Measurements from ENCODE around the gene ZNF333. TPM values are rescaled to one million over a fixed set of nuclear protein-coding genes. Genes with fewer than 3 reads are reported as not detected.
"Not testable (repeated sequence)": the region's sequence is repeated elsewhere in the genome, so short reads cannot be mapped to it uniquely, and the experiment has no call there.

Gene ZNF333
- polyA plus RNA-seq, 3 donors from 2014 or later, result 10.8 to 15.1 (median 14.6) TPM

GRCh38 chr19:14765841-14766240, 76.0 kb downstream of the ZNF333 start:
- H3K27me3 Mint-ChIP-seq (ENCODE audit: low read depth in 3 of 3); H3K36me3 Mint-ChIP-seq; H3K9me3 Mint-ChIP-seq; DNase-seq; H3K27ac Mint-ChIP-seq; H3K4me1 Mint-ChIP-seq; H3K4me3 Mint-ChIP-seq: not testable (repeated sequence)

DNA sequence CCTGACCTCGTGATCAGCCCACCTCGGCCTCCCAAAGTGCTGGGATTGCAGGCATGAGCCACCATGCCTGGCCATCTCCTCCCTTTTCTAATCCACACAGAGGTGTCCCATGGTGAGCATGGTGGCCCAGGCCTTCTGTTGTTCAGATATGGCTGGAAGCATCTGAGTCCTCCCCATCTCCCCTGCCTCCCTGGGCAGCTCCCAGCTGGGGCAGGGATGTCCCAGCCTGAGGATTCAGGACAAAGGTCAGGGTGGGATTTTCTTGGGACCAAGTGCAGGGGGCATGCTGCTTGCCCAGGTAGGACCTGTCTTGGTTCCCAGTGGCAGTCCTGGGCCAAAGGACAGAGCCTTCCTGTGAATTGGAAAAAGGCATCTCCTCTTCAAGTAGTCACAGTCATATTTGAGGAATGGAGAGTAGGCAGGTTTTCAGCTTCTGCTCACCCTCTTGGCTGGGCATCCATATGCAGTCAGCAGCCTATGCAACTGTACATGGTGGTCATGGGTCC, 77.7 kb downstream of the ZNF333 start:
- Mint-ChIP-seq H3K36me3 (no peaks in the 10 kb centered on the region), H3K9me3 (no peaks in the 10 kb centered on the region), H3K27me3 (ENCODE audit: low read depth in 3 of 3) (peaks cover 0 to 5% (median 4%) of the 10 kb centered on the region in 3 donors), H3K4me1 (no peaks in the 10 kb centered on the region), H3K4me3 (no peak overlapping the region), H3K27ac (no peak overlapping the region)
- no peak for DNase-seq

- H3K36me3 Mint-ChIP-seq, result no peaks in the 10 kb centered on the region
- no peak overlapping the region for H3K4me3 Mint-ChIP-seq
- no peaks in the 10 kb centered on the region for H3K9me3 Mint-ChIP-seq
- peaks cover 0 to 5% (median 4%) of the 10 kb centered on the region in 3 donors for H3K27me3 Mint-ChIP-seq (ENCODE audit: low read depth in 3 of 3)
- H3K27ac Mint-ChIP-seq, result no peak overlapping the region
- H3K4me1 Mint-ChIP-seq, result no peaks in the 10 kb centered on the region
- no peak for DNase-seq
These were observed 78.2 kb downstream of the ZNF333 start for GRCh38 chr19:14768001-14768400.

DNA sequence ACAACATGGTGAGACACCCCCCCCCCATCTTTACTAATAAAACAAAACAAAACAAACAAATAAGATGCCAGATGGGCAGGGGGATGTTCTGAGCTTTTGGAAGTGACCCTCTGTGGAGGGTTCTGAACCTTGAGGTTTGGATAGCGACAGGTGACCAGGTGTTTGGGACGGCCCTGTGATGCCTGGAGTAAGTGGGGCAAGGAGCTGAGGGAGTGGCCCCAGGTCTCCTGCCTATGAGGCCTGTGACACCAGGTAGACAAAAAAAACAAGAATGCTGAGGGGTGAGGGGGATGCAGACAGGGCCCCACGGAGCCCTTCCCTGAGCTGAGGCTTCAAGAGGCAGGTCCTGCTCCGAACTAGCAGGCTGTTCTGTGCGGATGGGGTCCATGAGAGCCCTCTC, 79.4 kb downstream of the ZNF333 start:
- no peaks in the 10 kb centered on the region for H3K4me1 Mint-ChIP-seq
- no peaks in the 10 kb centered on the region for H3K9me3 Mint-ChIP-seq
- no peak overlapping the region for H3K4me3 Mint-ChIP-seq
- DNase-seq, result no peak
- peaks cover 0 to 3% (median 2%) of the 10 kb centered on the region in 3 donors for H3K27me3 Mint-ChIP-seq (ENCODE audit: low read depth in 3 of 3)
- no peak overlapping the region for H3K27ac Mint-ChIP-seq
- no peaks in the 10 kb centered on the region for H3K36me3 Mint-ChIP-seq

- Mint-ChIP-seq H3K36me3 (no peaks in the 10 kb centered on the region), H3K27ac (no peak overlapping the region), H3K4me3 (no peak overlapping the region), H3K27me3 (ENCODE audit: low read depth in 3 of 3) (peaks cover 0 to 5% (median 2%) of the 10 kb centered on the region in 3 donors), H3K9me3 (no peaks in the 10 kb centered on the region), H3K4me1 (no peaks in the 10 kb centered on the region)
- DNase-seq, result no peak
These were observed 80.3 kb downstream of the ZNF333 start for GRCh38 chr19:14770136-14770535.

- Mint-ChIP-seq H3K27ac (no peak overlapping the region), H3K4me3 (no peak overlapping the region), H3K36me3 (no peaks in the 10 kb centered on the region), H3K9me3 (no peaks in the 10 kb centered on the region), H3K27me3 (ENCODE audit: low read depth in 3 of 3) (peaks cover 2 to 9% (median 3%) of the 10 kb centered on the region in 3 donors), H3K4me1 (peaks cover 4 to 5% of the 10 kb centered on the region in 2 donors)
- DNase-seq, result no peak
These were observed 81.3 kb downstream of the ZNF333 start for GRCh38 chr19:14770944-14771839.

- H3K27ac Mint-ChIP-seq, result no peak overlapping the region
- DNase-seq, result no peak
- peaks cover 4 to 10% (median 10%) of the 10 kb centered on the region in 3 donors for H3K27me3 Mint-ChIP-seq (ENCODE audit: low read depth in 3 of 3)
- no peaks in the 10 kb centered on the region for H3K36me3 Mint-ChIP-seq
- H3K4me3 Mint-ChIP-seq, result no peak overlapping the region
- peaks cover 6 to 7% of the 10 kb centered on the region in 2 donors for H3K4me1 Mint-ChIP-seq
- H3K9me3 Mint-ChIP-seq, result no peaks in the 10 kb centered on the region
These were observed 82.6 kb downstream of the ZNF333 start for GRCh38 chr19:14772467-14772866.

DNA sequence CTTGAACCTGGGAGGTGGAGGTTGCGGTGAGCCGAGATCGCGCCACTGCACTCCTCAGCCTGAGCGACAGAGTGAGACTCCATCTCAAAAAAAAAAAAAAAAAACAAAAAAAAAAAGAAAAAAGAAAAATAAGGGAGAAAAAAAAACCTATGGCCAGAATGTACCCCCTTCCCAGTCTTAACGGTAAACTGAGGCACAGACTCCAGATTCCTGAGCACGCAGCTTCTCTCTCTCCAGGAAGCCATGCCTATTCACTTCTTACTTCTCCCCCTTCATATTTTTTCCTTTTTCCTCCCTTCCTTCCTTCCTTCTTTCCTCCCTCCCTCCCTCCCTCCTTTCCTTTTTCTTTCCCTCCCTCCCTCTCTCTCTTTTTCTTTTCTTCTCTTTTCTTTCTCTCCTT, 83.1 kb downstream of the ZNF333 start:
- no peaks in the 10 kb centered on the region for H3K9me3 Mint-ChIP-seq
- peaks cover 6 to 10% of the 10 kb centered on the region in 2 donors for H3K4me1 Mint-ChIP-seq
- H3K27ac Mint-ChIP-seq, result no peak overlapping the region
- H3K4me3 Mint-ChIP-seq, result no peak overlapping the region
- DNase-seq, result no peak
- H3K36me3 Mint-ChIP-seq, result no peaks in the 10 kb centered on the region
- peaks cover 7 to 15% (median 14%) of the 10 kb centered on the region in 3 donors for H3K27me3 Mint-ChIP-seq (ENCODE audit: low read depth in 3 of 3)

GRCh38 chr19:14773722-14774121, 83.9 kb downstream of the ZNF333 start:
- H3K4me3 Mint-ChIP-seq, H3K27ac Mint-ChIP-seq, H3K4me1 Mint-ChIP-seq, H3K9me3 Mint-ChIP-seq, H3K36me3 Mint-ChIP-seq, DNase-seq: not testable (repeated sequence)
- H3K27me3 Mint-ChIP-seq (ENCODE audit: low read depth in 3 of 3), result peaks cover 7 to 18% (median 17%) of the 10 kb centered on the region in 3 donors

GRCh38 chr19:14774373-14774772, 84.5 kb downstream of the ZNF333 start:
- Mint-ChIP-seq H3K4me3 (no peak overlapping the region), H3K36me3 (no peaks in the 10 kb centered on the region), H3K27ac (no peak overlapping the region), H3K4me1 (peaks cover 6 to 10% of the 10 kb centered on the region in 2 donors), H3K9me3 (no peaks in the 10 kb centered on the region), H3K27me3 (ENCODE audit: low read depth in 3 of 3) (peaks cover 7 to 18% (median 17%) of the 10 kb centered on the region in 3 donors)
- DNase-seq, result no peak

DNA sequence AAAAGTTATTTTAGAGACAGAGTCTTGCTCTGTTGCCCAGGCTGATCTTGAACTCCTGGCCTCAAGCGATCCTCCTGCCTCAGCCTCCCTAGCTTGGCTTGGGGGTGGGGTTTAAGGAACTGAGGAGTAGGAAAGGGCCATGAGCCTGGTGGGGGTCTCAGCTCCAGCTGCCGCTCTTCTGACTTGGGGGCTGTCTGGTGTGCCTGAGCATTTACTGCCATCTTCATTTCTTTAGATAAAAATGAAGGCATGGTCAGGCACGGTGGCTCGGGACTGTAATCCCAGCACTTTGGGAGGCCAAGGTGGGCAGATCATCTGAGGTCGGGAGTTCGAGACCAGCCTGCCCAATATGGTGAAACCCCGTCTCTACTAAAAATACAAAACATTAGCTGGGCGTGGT, 85.5 kb downstream of the ZNF333 start:
- not testable (repeated sequence) for DNase-seq, H3K9me3 Mint-ChIP-seq, H3K27ac Mint-ChIP-seq, H3K4me1 Mint-ChIP-seq, H3K36me3 Mint-ChIP-seq
- peak overlapping the region in 2 of 5 donors; percentile 6 to 58 for H3K4me3 Mint-ChIP-seq
- peaks cover 7 to 18% (median 17%) of the 10 kb centered on the region in 3 donors for H3K27me3 Mint-ChIP-seq (ENCODE audit: low read depth in 3 of 3)

DNA sequence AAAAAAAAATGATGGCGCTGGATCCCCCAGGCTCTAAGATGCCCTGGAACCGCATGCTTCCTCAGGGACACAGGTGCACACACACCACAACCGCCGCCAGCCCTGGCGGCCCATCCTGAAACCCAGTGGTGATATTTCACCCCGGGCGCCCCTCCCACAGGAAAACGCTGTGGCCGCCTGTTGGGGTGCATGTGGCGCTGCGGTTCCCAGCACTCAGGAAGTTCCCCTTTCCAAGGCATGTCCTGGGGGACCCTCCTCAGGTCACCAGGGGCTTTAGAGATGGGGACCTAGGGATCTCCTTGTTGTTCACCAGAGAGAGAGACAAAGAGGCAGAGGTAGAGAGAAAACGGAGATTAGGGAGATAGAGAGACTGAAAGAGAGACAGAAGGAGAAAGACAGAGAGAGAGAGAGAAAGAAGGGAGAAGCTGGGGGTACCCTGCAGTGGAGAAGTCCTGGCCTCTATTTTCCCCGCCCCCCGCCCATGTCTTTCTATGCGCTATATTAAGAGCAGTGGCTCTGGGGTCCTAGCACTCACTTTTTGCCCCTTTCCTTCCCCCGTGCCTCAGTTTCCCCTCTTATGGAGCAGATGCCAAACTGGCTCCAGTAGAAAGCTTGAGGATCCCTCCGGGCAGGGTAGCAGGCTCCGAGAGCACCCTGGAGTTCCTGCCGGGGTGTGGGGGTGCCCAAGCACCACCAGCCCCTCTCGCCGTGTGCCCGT, 86.2 kb downstream of the ZNF333 start:
- peak overlapping the region in 1 of 6 donors; percentile 18 for H3K27ac Mint-ChIP-seq

GRCh38 chr19:14777645-14778044, 87.8 kb downstream of the ZNF333 start:
- peak overlapping the region in 1 of 5 donors; percentile 48 for H3K4me3 Mint-ChIP-seq

More for the DNA sequence above, 86.2 kb downstream of the ZNF333 start:
- Mint-ChIP-seq H3K4me3 (peak overlapping the region in 4 of 5 donors; percentile 26 to 72 (median 40)), H3K9me3 (no peaks in the 10 kb centered on the region), H3K4me1 (peaks cover 6 to 10% of the 10 kb centered on the region in 2 donors), H3K27me3 (ENCODE audit: low read depth in 3 of 3) (peaks cover 7 to 19% (median 17%) of the 10 kb centered on the region in 3 donors), H3K36me3 (no peaks in the 10 kb centered on the region)
- DNase-seq, result no peak

More at GRCh38 chr19:14777645-14778044, 87.8 kb downstream of the ZNF333 start:
- peaks cover 7 to 17% (median 17%) of the 10 kb centered on the region in 3 donors for H3K27me3 Mint-ChIP-seq (ENCODE audit: low read depth in 3 of 3)
- H3K27ac Mint-ChIP-seq, H3K4me1 Mint-ChIP-seq, H3K36me3 Mint-ChIP-seq, H3K9me3 Mint-ChIP-seq, DNase-seq: not testable (repeated sequence)
